ENCODE results near the gene NIBAN1.

DNA sequence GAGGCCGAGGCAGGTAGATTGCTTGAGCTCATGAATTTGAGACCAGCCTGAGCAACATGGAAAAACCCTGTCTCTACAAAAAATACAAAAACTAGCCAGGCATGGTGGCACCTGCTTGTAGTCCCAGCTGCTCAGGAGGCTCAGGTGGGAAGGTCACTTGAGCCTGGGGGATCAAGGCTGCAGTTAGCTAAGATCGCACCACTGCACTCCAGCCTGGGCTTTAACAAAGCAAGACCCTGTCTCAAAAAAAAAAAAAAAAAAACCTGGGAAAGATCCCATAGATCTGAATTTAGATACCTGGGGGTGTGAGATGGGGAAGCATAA is 32.9 kb downstream of the NIBAN1 start:
- TF ChIP-seq ARNTL (CRISPR knock-in tag; IDR thresholded peaks at IDR 0.05; ENCODE audit: borderline replicate concordance, low read depth) (no peak), RARB (CRISPR knock-in tag; IDR thresholded peaks at IDR 0.05) (no peak), CSDC2 (CRISPR knock-in tag; IDR thresholded peaks at IDR 0.05) (no peak), ZFP30 (CRISPR knock-in tag; IDR thresholded peaks at IDR 0.05) (no peak), ESRRG (CRISPR knock-in tag; IDR thresholded peaks at IDR 0.05) (no peak), ZNF565 (CRISPR knock-in tag; conservative IDR thresholded peaks at IDR 0.05; ENCODE audit: low read depth) (no peak), ZC3H10 (CRISPR knock-in tag; IDR thresholded peaks at IDR 0.05) (no peak), SNAI2 (CRISPR knock-in tag; IDR thresholded peaks at IDR 0.05) (no peak), ZNF8 (CRISPR knock-in tag; IDR thresholded peaks at IDR 0.05) (no peak)
- TF ChIP-seq, protein P1, sequence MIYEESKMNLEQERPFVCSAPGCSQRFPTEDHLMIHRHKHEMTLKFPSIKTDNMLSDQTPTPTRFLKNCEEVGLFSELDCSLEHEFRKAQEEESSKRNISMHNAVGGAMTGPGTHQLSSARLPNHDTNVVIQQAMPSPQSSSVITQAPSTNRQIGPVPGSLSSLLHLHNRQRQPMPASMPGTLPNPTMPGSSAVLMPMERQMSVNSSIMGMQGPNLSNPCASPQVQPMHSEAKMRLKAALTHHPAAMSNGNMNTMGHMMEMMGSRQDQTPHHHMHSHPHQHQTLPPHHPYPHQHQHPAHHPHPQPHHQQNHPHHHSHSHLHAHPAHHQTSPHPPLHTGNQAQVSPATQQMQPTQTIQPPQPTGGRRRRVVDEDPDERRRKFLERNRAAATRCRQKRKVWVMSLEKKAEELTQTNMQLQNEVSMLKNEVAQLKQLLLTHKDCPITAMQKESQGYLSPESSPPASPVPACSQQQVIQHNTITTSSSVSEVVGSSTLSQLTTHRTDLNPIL (CRISPR knock-in tag; IDR thresholded peaks at IDR 0.05; ENCODE audit: low read depth): no peak
- TF ChIP-seq, protein P2, sequence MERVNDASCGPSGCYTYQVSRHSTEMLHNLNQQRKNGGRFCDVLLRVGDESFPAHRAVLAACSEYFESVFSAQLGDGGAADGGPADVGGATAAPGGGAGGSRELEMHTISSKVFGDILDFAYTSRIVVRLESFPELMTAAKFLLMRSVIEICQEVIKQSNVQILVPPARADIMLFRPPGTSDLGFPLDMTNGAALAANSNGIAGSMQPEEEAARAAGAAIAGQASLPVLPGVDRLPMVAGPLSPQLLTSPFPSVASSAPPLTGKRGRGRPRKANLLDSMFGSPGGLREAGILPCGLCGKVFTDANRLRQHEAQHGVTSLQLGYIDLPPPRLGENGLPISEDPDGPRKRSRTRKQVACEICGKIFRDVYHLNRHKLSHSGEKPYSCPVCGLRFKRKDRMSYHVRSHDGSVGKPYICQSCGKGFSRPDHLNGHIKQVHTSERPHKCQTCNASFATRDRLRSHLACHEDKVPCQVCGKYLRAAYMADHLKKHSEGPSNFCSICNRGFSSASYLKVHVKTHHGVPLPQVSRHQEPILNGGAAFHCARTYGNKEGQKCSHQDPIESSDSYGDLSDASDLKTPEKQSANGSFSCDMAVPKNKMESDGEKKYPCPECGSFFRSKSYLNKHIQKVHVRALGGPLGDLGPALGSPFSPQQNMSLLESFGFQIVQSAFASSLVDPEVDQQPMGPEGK (CRISPR knock-in tag; IDR thresholded peaks at IDR 0.05; ENCODE audit: borderline replicate concordance): no peak

Measured in SK-N-SH treated with all-trans-retinoic acid at 6 μM for 48 hours (cell line).